Upper lobe of left lung (tissue), 4 donors: Measurements from ENCODE around the gene XIRP2.

Experiments used
- CTCF ChIP-seq, 6 experiments: fragments of 450-650 bp in 4 of 6; fragments of 200-600 bp in 2 of 6; sonication (generic) in 2 of 6; IDR thresholded peaks; one replicate each; pipeline ENCODE4 v1.5.1; 2016 to 2019; ENCODE audit warnings: antibody characterized with exemption in 6 of 6
- EP300 ChIP-seq, 4 donors: sonication (generic); formaldehyde crosslinking; IDR thresholded peaks; one replicate each; pipeline ENCODE4 v1.5.1; 2017; ENCODE audit warnings: antibody characterized with exemption in 4 of 4, control low read depth in 2 of 4
- POLR2A ChIP-seq, 4 donors: fragments of 450-650 bp; IDR thresholded peaks; one replicate each; pipeline ENCODE4 v1.5.1; 2016 to 2017; ENCODE audit warnings: antibody characterized with exemption in 4 of 4, mild to moderate bottlenecking in 2 of 4
- POLR2AphosphoS5 ChIP-seq, 2 donors: sonication (generic); formaldehyde crosslinking; IDR thresholded peaks; one replicate each; pipeline ENCODE4 v1.5.1; 2017; ENCODE audit warnings: antibody characterized with exemption in 2 of 2

GRCh38 chr2:167181134-167181533 lies 292.9 kb downstream of the XIRP2 start:
- no peak for TF ChIP-seq CTCF (IDR thresholded peaks at IDR 0.05)
- no peak for TF ChIP-seq POLR2AphosphoS5 (IDR thresholded peaks at IDR 0.05)
- TF ChIP-seq EP300 (IDR thresholded peaks at IDR 0.05): no peak
- no peak for TF ChIP-seq POLR2A (IDR thresholded peaks at IDR 0.05)
